ENCODE results near the gene FAM186B. TPM values are rescaled to one million over a fixed set of nuclear protein-coding genes. Genes with fewer than 3 reads are reported as not detected.

Gene FAM186B
- polyA plus RNA-seq, 5 donors: 1.3 to 3.5 (median 2.5) TPM

GRCh38 chr12:49552899-49553298, 52.5 kb downstream of the FAM186B start:
- no peak for DNase-seq

- no peak for DNase-seq
Observed at GRCh38 chr12:49552425-49552824, 53.0 kb downstream of the FAM186B start.

- DNase-seq: no peak
Observed at GRCh38 chr12:49552014-49552413, 53.4 kb downstream of the FAM186B start.

GRCh38 chr12:49550693-49551252, 54.7 kb downstream of the FAM186B start:
- DNase-seq: no peak

GRCh38 chr12:49549735-49550692, 55.4 kb downstream of the FAM186B start:
- no peak for DNase-seq

GRCh38 chr12:49548822-49549648, 56.4 kb downstream of the FAM186B start:
- peak; percentile 38 to 50 for DNase-seq

GRCh38 chr12:49548481-49548821, 57.0 kb downstream of the FAM186B start:
- no peak for DNase-seq

GRCh38 chr12:49547090-49547690, 58.2 kb downstream of the FAM186B start:
- DNase-seq: no peak

GRCh38 chr12:49546481-49546880, 59.0 kb downstream of the FAM186B start:
- no peak for DNase-seq

- no peak for DNase-seq
Observed at GRCh38 chr12:49545815-49546214, 59.6 kb downstream of the FAM186B start.

GRCh38 chr12:49543914-49544815, 61.3 kb downstream of the FAM186B start:
- no peak for DNase-seq

- no peak for DNase-seq
Observed at GRCh38 chr12:49543221-49543913, 62.1 kb downstream of the FAM186B start.

GRCh38 chr12:49542592-49543160, 62.8 kb downstream of the FAM186B start:
- DNase-seq: no peak

- no peak for DNase-seq
Observed at GRCh38 chr12:49541911-49542505, 63.4 kb downstream of the FAM186B start.

- DNase-seq: no peak
Observed at GRCh38 chr12:49541140-49541861, 64.1 kb downstream of the FAM186B start.

- DNase-seq: no peak
Observed at GRCh38 chr12:49540229-49541139, 65.0 kb downstream of the FAM186B start.

- DNase-seq: no peak
Observed at GRCh38 chr12:49539406-49540228, 65.8 kb downstream of the FAM186B start.

Data from right lung (tissue), 5 donors.